Brain microvascular endothelial cell (primary cell): ENCODE results near the gene EPG5.

ENCODE experiments used
- DNase-seq: peaks from one replicate; pipeline ENCODE4 v3.0.0-alpha.2; 2020
- H3K27ac ChIP-seq: fragments of 250-450 bp; sonication (Bioruptor Pico); 2 replicates; pipeline ENCODE4 v1.5.1; 2020; ENCODE audit warnings: mild to moderate bottlenecking, moderate library complexity
- H3K27me3 ChIP-seq: fragments of 250-450 bp; sonication (Bioruptor Pico); replicated peaks from 2 replicates; pipeline ENCODE4 v1.5.1; 2020; ENCODE audit warnings: mild to moderate bottlenecking
- H3K36me3 ChIP-seq: fragments of 250-450 bp; sonication (Bioruptor Pico); replicated peaks from 2 replicates; pipeline ENCODE4 v1.5.1; 2020; ENCODE audit warnings: mild to moderate bottlenecking
- H3K4me3 ChIP-seq: 2 replicates; pipeline ENCODE4 v1.5.1; 2011; ENCODE audit warnings: low read depth, mild to moderate bottlenecking, control low read depth, low read length, moderate library complexity
- in situ Hi-C: cut with HindIII; loops from 2 replicates; pipeline ENCODE4 v1.10.0; 2017; ENCODE audit warnings: low sequenced_read_pairs, low pct_ligation_motif_present
- TF ChIP-seq, protein P1 (sequence below): IDR thresholded peaks from 2 replicates; pipeline ENCODE4 v1.5.1; 2011; ENCODE audit warnings: low read depth, mild to moderate bottlenecking, moderate library complexity, low read length, control low read depth, inconsistent platforms; ENCODE audit errors: missing control alignments

The EPG5 gene

GRCh38 chr18:45984546-45985235, 17.6 kb upstream of the EPG5 start:
- H3K27ac ChIP-seq, result no peak overlapping the region
- in situ Hi-C loops, result no loop called here
- H3K4me3 ChIP-seq, result no peak overlapping the region
- no peaks in the 10 kb centered on the region for H3K27me3 ChIP-seq
- H3K36me3 ChIP-seq, result peaks cover 3% of the 10 kb centered on the region
- no peak for DNase-seq
- TF ChIP-seq, protein P1, sequence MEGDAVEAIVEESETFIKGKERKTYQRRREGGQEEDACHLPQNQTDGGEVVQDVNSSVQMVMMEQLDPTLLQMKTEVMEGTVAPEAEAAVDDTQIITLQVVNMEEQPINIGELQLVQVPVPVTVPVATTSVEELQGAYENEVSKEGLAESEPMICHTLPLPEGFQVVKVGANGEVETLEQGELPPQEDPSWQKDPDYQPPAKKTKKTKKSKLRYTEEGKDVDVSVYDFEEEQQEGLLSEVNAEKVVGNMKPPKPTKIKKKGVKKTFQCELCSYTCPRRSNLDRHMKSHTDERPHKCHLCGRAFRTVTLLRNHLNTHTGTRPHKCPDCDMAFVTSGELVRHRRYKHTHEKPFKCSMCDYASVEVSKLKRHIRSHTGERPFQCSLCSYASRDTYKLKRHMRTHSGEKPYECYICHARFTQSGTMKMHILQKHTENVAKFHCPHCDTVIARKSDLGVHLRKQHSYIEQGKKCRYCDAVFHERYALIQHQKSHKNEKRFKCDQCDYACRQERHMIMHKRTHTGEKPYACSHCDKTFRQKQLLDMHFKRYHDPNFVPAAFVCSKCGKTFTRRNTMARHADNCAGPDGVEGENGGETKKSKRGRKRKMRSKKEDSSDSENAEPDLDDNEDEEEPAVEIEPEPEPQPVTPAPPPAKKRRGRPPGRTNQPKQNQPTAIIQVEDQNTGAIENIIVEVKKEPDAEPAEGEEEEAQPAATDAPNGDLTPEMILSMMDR, result no peak

GRCh38 chr18:45981821-45982220, 14.7 kb upstream of the EPG5 start:
- in situ Hi-C loops, result no loop called here

GRCh38 chr18:45980229-45980628, 13.1 kb upstream of the EPG5 start:
- Histone ChIP-seq H3K4me3 (no peak overlapping the region), H3K36me3 (no peaks in the 10 kb centered on the region), H3K27me3 (no peaks in the 10 kb centered on the region), H3K27ac (no peak overlapping the region)
- DNase-seq, result no peak
- in situ Hi-C loops, result no loop called here
- TF ChIP-seq, protein P1, result no peak

More at GRCh38 chr18:45981821-45982220, 14.7 kb upstream of the EPG5 start:
- TF ChIP-seq, protein P1, result no peak
- DNase-seq, result no peak
- Histone ChIP-seq H3K27ac (no peak overlapping the region), H3K36me3 (no peaks in the 10 kb centered on the region), H3K27me3 (no peaks in the 10 kb centered on the region), H3K4me3 (no peak overlapping the region)

DNA sequence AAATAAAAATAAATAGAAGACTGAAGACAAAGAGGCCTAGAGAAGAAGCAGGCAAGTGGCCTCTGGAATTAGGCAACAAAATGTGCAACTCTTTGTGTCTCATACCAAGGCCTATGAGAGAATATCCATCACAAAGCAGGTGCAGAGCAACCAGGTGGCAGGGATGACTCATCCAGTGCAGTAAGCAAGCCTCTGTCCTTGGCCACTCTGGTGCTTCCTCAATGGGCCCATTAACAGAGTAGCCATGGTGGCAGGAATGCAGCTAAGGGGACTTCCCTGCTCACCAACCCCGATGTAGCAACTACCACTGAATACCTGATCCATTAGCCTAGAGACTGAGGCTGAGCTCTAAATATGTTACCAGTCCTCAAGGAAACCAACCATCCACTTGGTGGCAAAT, 11.0 kb upstream of the EPG5 start:
- Histone ChIP-seq H3K27me3 (no peaks in the 10 kb centered on the region), H3K27ac (no peak overlapping the region), H3K36me3 (no peaks in the 10 kb centered on the region), H3K4me3 (no peak overlapping the region)
- TF ChIP-seq, protein P1, result no peak
- in situ Hi-C loops, result no loop called here
- DNase-seq, result no peak

GRCh38 chr18:45976974-45977373, 9.8 kb upstream of the EPG5 start:
- no peak for DNase-seq
- TF ChIP-seq, protein P1, result no peak
- H3K36me3 ChIP-seq, result no peaks in the 10 kb centered on the region
- no peaks in the 10 kb centered on the region for H3K27me3 ChIP-seq
- no peak overlapping the region for H3K4me3 ChIP-seq
- in situ Hi-C loops, result no loop called here
- no peak overlapping the region for H3K27ac ChIP-seq

GRCh38 chr18:45976566-45976965, 9.4 kb upstream of the EPG5 start:
- Histone ChIP-seq H3K27ac (no peak overlapping the region), H3K4me3 (no peak overlapping the region), H3K36me3 (no peaks in the 10 kb centered on the region), H3K27me3 (no peaks in the 10 kb centered on the region)
- TF ChIP-seq, protein P1, result no peak
- in situ Hi-C loops, result no loop called here
- DNase-seq, result no peak
